Measurements from ENCODE around the gene BMPER.
A peak's percentile ranks its signal among the peaks of the same experiment; 100 is the strongest.

BMPER gene

GRCh38 chr7:34036051-34036920 lies 130.9 kb downstream of the BMPER start:
- no peak for DNase-seq

- no peak for DNase-seq
Observed at GRCh38 chr7:34036972-34037792, 131.8 kb downstream of the BMPER start.

GRCh38 chr7:34038816-34039470 lies 133.6 kb downstream of the BMPER start:
- DNase-seq: no peak

- DNase-seq: no peak
Observed at GRCh38 chr7:34041707-34042106, 136.4 kb downstream of the BMPER start.

- no peak for DNase-seq
Observed at GRCh38 chr7:34042406-34042805, 137.1 kb downstream of the BMPER start.

- DNase-seq: no peak
Observed at GRCh38 chr7:34043461-34044305, 138.3 kb downstream of the BMPER start.

- no peak for DNase-seq
Observed at GRCh38 chr7:34044306-34044643, 138.9 kb downstream of the BMPER start.

GRCh38 chr7:34044734-34045353 lies 139.5 kb downstream of the BMPER start:
- DNase-seq: no peak

GRCh38 chr7:34048445-34048844 lies 143.1 kb downstream of the BMPER start:
- DNase-seq: no peak

GRCh38 chr7:34054075-34054474 lies 148.7 kb downstream of the BMPER start:
- no peak for DNase-seq

GRCh38 chr7:34057136-34057535 lies 151.8 kb downstream of the BMPER start:
- DNase-seq: no peak

- DNase-seq: no peak
Observed at GRCh38 chr7:34057956-34058355, 152.6 kb downstream of the BMPER start.

- DNase-seq: no peak
Observed at GRCh38 chr7:34058801-34059135, 153.4 kb downstream of the BMPER start.

GRCh38 chr7:34059136-34059828 lies 153.9 kb downstream of the BMPER start:
- no peak for DNase-seq

GRCh38 chr7:34060196-34060947 lies 155.0 kb downstream of the BMPER start:
- DNase-seq: no peak

- no peak for DNase-seq
Observed at GRCh38 chr7:34061149-34061548, 155.8 kb downstream of the BMPER start.

GRCh38 chr7:34062341-34062740 lies 157.0 kb downstream of the BMPER start:
- no peak for DNase-seq

GRCh38 chr7:34062826-34063225 lies 157.5 kb downstream of the BMPER start:
- DNase-seq: no peak

GRCh38 chr7:34064519-34065158 lies 159.3 kb downstream of the BMPER start:
- peak; percentile 84 to 98 for DNase-seq

- no peak for DNase-seq
Observed at GRCh38 chr7:34066411-34066810, 161.1 kb downstream of the BMPER start.
